GM12878 (cell line): Measurements from ENCODE around the gene STPG4. TPM values are rescaled to one million over a fixed set of nuclear protein-coding genes. Genes with fewer than 3 reads are reported as not detected.

Source experiments
- ATAC-seq: fragments of 200-7000 bp; cut with Tn5 transposase; 3 replicates; pipeline ENCODE4 v1.9.1; 2020; ENCODE audit warnings: mild to moderate bottlenecking, moderate library complexity
- BruUV-seq: library from RNA; stranded (reverse); fragments of 400-500 nt; replicated peaks from 2 replicates; lab custom pipeline; 2021; lab: Mats Ljungman, UMichigan
- CTCF ChIA-PET: fragments of 300-600 bp; sonication (Branson Sonifier 250); formaldehyde crosslinking; extraction: SDS; loops from one replicate; lab custom pipeline; 2021; ENCODE audit warnings: inconsistent platforms; lab: Yijun Ruan, JAX
- POLR2A ChIA-PET: fragments of 350-600 bp; formaldehyde crosslinking; extraction: SDS; loops from one replicate; lab custom pipeline; 2021; ENCODE audit warnings: inconsistent platforms; lab: Charles Lee
- RAD21 ChIA-PET: fragments of 300-600 bp; sonication (Branson Sonifier 250); formaldehyde crosslinking; loops from one replicate; lab custom pipeline; 2023; ENCODE audit warnings: antibody characterized with exemption; ENCODE audit not compliant: unreplicated experiment; lab: Charles Lee
- SMC1A ChIA-PET: fragments of 300-600 bp; sonication (Branson Sonifier 250); formaldehyde crosslinking; loops from one replicate; lab custom pipeline; 2023; ENCODE audit not compliant: unreplicated experiment, uncharacterized antibody; lab: Charles Lee
- DNase-seq: peaks from one replicate; pipeline ENCODE4 v3.0.0-alpha.2; 2011; ENCODE audit warnings: low read depth, low spot score
- FAIRE-seq: peaks from 3 replicates; lab custom pipeline; 2011; peaks lifted over from hg19 to GRCh38; lab: Jason Lieb, UNC
- H2AFZ ChIP-seq: 2 replicates; pipeline ENCODE4 v1.6.0; 2011; ENCODE audit warnings: low read depth, low read length, control low read depth; ENCODE audit not compliant: control insufficient read depth
- H3K27ac ChIP-seq: 2 replicates; pipeline ENCODE4 v1.5.1; 2011; ENCODE audit warnings: control low read depth; ENCODE audit not compliant: control insufficient read depth, insufficient read depth
- H3K27me3 ChIP-seq, 2 experiments: replicated peaks in 1 of 2; 2 replicates each; pipeline versions ENCODE4 v1.6.0 to v1.6.1; 2011; ENCODE audit warnings: low read length in 1 of 2; ENCODE audit not compliant: control insufficient read depth in 2 of 2, insufficient read depth in 2 of 2
- H3K36me3 ChIP-seq, 2 experiments: 2 replicates each; pipeline ENCODE4 v1.5.1; 2011; ENCODE audit warnings: low read length in 1 of 2; ENCODE audit not compliant: control insufficient read depth in 2 of 2, insufficient read depth in 2 of 2
- H3K4me1 ChIP-seq: 2 replicates; pipeline ENCODE4 v1.6.1; 2011; ENCODE audit warnings: mild to moderate bottlenecking, low read length, moderate library complexity, mixed read lengths; ENCODE audit not compliant: control insufficient read depth, insufficient read depth
- H3K4me2 ChIP-seq: 2 replicates; pipeline ENCODE4 v1.6.0; 2011; ENCODE audit warnings: control low read depth; ENCODE audit not compliant: control insufficient read depth, insufficient read depth
- H3K4me3 ChIP-seq: fragments of 200-600 bp; sonication (generic); 2 replicates; pipeline ENCODE4 v1.5.1; 2016
- H3K79me2 ChIP-seq: 2 replicates; pipeline ENCODE4 v1.6.0; 2011; ENCODE audit warnings: low read length; ENCODE audit not compliant: control insufficient read depth, insufficient read depth
- H3K9ac ChIP-seq: 2 replicates; pipeline ENCODE4 v1.8.0; 2011; ENCODE audit warnings: low read length, control low read depth, mixed read lengths; ENCODE audit not compliant: control insufficient read depth, insufficient read depth
- H3K9me3 ChIP-seq: replicated peaks from 3 replicates; pipeline ENCODE4 v1.5.1; 2011; ENCODE audit warnings: mild to moderate bottlenecking, low read length; ENCODE audit not compliant: control insufficient read depth, insufficient read depth
- H4K20me1 ChIP-seq: 2 replicates; pipeline ENCODE4 v1.6.0; 2011; ENCODE audit not compliant: control insufficient read depth, insufficient read depth
- CBFB ChIP-seq: IDR thresholded peaks from 2 replicates; pipeline ENCODE4 v1.6.1; 2016; ENCODE audit warnings: antibody characterized with exemption, low read depth
- ELK1 ChIP-seq: IDR thresholded peaks from 2 replicates; pipeline ENCODE4 v1.6.1; 2012; ENCODE audit warnings: low read depth, low read length, improper control_type of control experiment
- JUNB ChIP-seq: IDR thresholded peaks from 2 replicates; pipeline ENCODE4 v1.6.1; 2016; ENCODE audit warnings: antibody characterized with exemption, mild to moderate bottlenecking
- LARP7 ChIP-seq: fragments of 450-650 bp; IDR thresholded peaks from 2 replicates; pipeline ENCODE4 v1.6.1; 2017; ENCODE audit warnings: mild to moderate bottlenecking
- MLLT1 ChIP-seq: fragments of 450-650 bp; IDR thresholded peaks from 2 replicates; pipeline ENCODE4 v1.6.1; 2016; ENCODE audit warnings: mild to moderate bottlenecking
- NFYA ChIP-seq: IDR thresholded peaks from 2 replicates; pipeline ENCODE4 v1.6.1; 2011; ENCODE audit warnings: low read depth, mild to moderate bottlenecking, low read length, improper control_type of control experiment, borderline replicate concordance
- POLR2AphosphoS2 ChIP-seq: IDR thresholded peaks from 2 replicates; pipeline ENCODE4 v1.6.1; 2011; ENCODE audit warnings: low read depth, mild to moderate bottlenecking, low read length, improper control_type of control experiment, moderate library complexity
- POLR2AphosphoS5 ChIP-seq: IDR thresholded peaks from 2 replicates; pipeline ENCODE4 v1.6.1; 2011; ENCODE audit warnings: mild to moderate bottlenecking, low read length, inconsistent platforms
- SMAD5 ChIP-seq: IDR thresholded peaks from 2 replicates; pipeline ENCODE4 v1.6.1; 2016; ENCODE audit warnings: antibody characterized with exemption, low read depth
- TCF12 ChIP-seq: IDR thresholded peaks from 2 replicates; pipeline ENCODE4 v1.6.1; 2011; ENCODE audit warnings: low read depth, mild to moderate bottlenecking, low read length
- ZBTB11 ChIP-seq: fragments of 450-650 bp; formaldehyde crosslinking; IDR thresholded peaks from 2 replicates; pipeline ENCODE4 v1.5.0; 2022; ENCODE audit warnings: mild to moderate bottlenecking, missing genetic modification characterization
- WGBS: methylation state at CpG from one replicate; pipeline ENCODE4 v1.1.6; 2016; ENCODE audit warnings: low lambda C conversion rate; ENCODE audit not compliant: insufficient replicate concordance, insufficient coverage; ENCODE audit errors: missing lambda C conversion rate; 5-methylcytosine and 5-hydroxymethylcytosine counted together
- in situ Hi-C: fragments of 300-500 bp; cut with MboI; formaldehyde crosslinking; loops from 9 replicates; pipeline ENCODE4 v1.14.3; 2018; ENCODE audit warnings: mixed read lengths
- intact Hi-C: fragments of 100-400 bp; cut with micrococcal nuclease; formaldehyde crosslinking; loops from one replicate; pipeline ENCODE4 v1.14.2; 2022; ENCODE audit not compliant: unreplicated experiment
- polyA plus RNA-seq, 11 experiments: library from polyadenylated mRNA; depleted of rRNA in 4 of 11; unstranded in 6 of 11; stranded (reverse) in 5 of 11; fragments of >200 nt; fragmentation: Nextera tagmentation in 4 of 11; fragmentation: Illumina TruSeq in 1 of 11; extraction: Ambion mirVana in 4 of 11; extraction: Trizol in 1 of 11; gene quantifications; 1 replicate in 1 of 11; 2 replicates in 10 of 11; pipeline versions ENCODE4 v1.2.1 to v1.2.3, GENCODE V29; 2011 to 2016; ENCODE audit warnings: inconsistent platforms in 2 of 11, missing spikeins in 2 of 11, low read depth in 1 of 11
- total RNA-seq, 4 experiments: library from RNA; depleted of rRNA in 3 of 4; stranded (reverse); fragments of >200 nt in 3 of 4; fragmentation: Illumina TruSeq in 1 of 4; extraction: Trizol in 1 of 4; gene quantifications; 2 replicates each; pipeline versions ENCODE4 v1.2.1 to v1.2.3, GENCODE V29; 2013 to 2021

The STPG4 gene
- total and polyA plus RNA-seq, 10 of the 15 experiments (the other 5 are each of a cell fraction or from before 2014, with no cell fraction given): 0.10 to 0.29 (median 0.19) TPM; not detected in 3

GRCh38 chr2:47195148-47195547 lies 40.0 kb upstream of the STPG4 start:
- ChIA-PET SMC1A (interaction anchor here (1.0 to 5.0 kb wide), 4 partner anchors 13 to 92 kb away, joined by 3 to 15 read pairs (median 4); partner anchors contain the start of gene STPG4), CTCF (interaction anchor here (0.9 to 2.1 kb wide), 5 partner anchors 11 to 128 kb away, joined by 3 to 7 read pairs (median 5); no protein-coding TSS in a partner anchor), RAD21 (interaction anchor here (0.6 to 1.4 kb wide), 3 partner anchors 11 to 163 kb away, joined by 3 to 5 read pairs (median 3); no protein-coding TSS in a partner anchor), POLR2A (interaction anchor here (0.6 kb wide), 1 partner anchor 17 kb away, joined by 4 read pairs; no protein-coding TSS in a partner anchor)
- no peak overlapping the region for H3K4me3 ChIP-seq
- no TSS peak for BruUV-seq
- TF ChIP-seq CBFB: no peak
- TF ChIP-seq JUNB: no peak
- TF ChIP-seq MLLT1: no peak
- no peak for TF ChIP-seq ZBTB11 (CRISPR knock-in tag)
- TF ChIP-seq SMAD5: no peak
- TF ChIP-seq TCF12: no peak
- no peak for TF ChIP-seq ELK1
- no peak for TF ChIP-seq POLR2AphosphoS5
- TF ChIP-seq POLR2AphosphoS2: no peak
- no peak for TF ChIP-seq NFYA
- TF ChIP-seq LARP7: no peak
- H3K79me2 ChIP-seq: no peaks in the 10 kb centered on the region
- H3K4me2 ChIP-seq: no peak overlapping the region
- WGBS: 26% methylated on average over 3 of the region's 3 CpGs
- FAIRE-seq (no peak), ATAC-seq (no peak), DNase-seq (no peak)
- H3K36me3 ChIP-seq: no peaks in the 10 kb centered on the region
- H3K27ac ChIP-seq: no peak overlapping the region
- no peaks in the 10 kb centered on the region; a peak in 1 of 4 replicates for H3K27me3 ChIP-seq
- no peak overlapping the region for H2AFZ ChIP-seq
- H4K20me1 ChIP-seq: no peaks in the 10 kb centered on the region
- no peak overlapping the region for H3K9ac ChIP-seq
- H3K9me3 ChIP-seq: no peaks in the 10 kb centered on the region
- in situ Hi-C loops (no loop called here), intact Hi-C loops (no loop called here)
- no peaks in the 10 kb centered on the region for H3K4me1 ChIP-seq
